ENCODE measurements around the gene METTL15. TPM values are rescaled to one million over a fixed set of nuclear protein-coding genes. Genes with fewer than 3 reads are reported as not detected.

Gene METTL15, protein sequence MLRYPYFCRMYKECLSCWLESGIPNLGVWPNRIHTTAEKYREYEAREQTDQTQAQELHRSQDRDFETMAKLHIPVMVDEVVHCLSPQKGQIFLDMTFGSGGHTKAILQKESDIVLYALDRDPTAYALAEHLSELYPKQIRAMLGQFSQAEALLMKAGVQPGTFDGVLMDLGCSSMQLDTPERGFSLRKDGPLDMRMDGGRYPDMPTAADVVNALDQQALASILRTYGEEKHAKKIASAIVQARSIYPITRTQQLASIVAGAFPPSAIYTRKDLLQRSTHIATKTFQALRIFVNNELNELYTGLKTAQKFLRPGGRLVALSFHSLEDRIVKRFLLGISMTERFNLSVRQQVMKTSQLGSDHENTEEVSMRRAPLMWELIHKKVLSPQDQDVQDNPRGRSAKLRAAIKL
- 13.0 and 19.8 TPM in 2 replicates for total RNA-seq (2014; rRNA removed; shearing (Covaris generic))
- polyA plus RNA-seq (2016; fragmentation: Nextera tagmentation; extraction: Ambion mirVana), result 6.2 and 9.0 TPM in 2 replicates
- long read RNA-seq, full-length matches to known transcripts, result 2 of 9 reads
- long read RNA-seq, partial matches to known transcripts, result 4 of 9 reads
- long read RNA-seq, other reads (novel, unspliced or antisense), result 3 of 9 reads

DNA sequence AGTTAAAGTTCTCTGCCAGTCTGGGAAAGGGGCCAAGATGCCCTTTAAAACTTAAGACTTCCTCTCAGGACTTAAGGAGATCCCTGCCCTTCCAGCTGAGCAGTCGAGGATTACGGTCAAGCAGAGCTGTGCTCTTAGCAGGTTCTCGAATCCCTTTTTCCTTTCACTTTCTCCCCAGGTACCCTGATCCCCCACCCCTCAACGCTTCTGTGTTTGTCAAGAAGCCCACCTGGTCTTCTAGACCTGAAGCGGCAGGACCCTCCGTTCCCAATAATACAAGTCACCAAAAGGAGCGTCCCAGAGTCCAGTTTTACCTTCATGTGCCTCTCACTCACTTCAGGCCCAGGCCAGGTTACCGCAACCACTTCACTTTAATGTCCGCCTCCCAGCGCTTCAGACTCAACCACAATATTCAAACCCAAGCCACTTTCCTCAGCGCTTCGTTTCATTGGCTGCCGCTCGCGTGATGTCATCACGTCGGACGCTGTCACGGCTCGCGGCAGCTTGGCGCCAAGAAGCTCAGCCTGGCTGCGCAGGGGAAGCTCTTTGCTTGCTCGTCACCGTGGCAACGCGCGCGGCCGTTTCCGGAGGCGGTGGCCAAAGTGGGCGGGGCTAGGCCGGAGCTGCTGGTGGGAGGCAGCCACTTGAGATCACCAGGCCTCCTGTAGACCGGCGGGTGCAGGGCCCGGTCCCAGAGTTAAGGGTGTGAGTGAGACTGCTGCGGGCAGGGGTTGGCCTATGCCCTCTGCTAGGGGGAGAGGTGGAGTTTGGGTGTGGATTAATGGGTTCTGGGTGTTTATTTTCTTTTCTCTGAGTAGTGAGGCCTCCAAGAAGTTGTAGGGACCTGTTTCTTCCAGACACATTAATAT, at the start of gene METTL15, which contains the start of gene KIF18A:
METTL15 (plus strand) TSS at position 639 of the 869 bp plus-strand sequence. CDS start 4,947 bp downstream, outside the sequence.
KIF18A (minus strand) TSS at position 407 of the 869 bp plus-strand sequence. CDS start 10,209 bp downstream, outside the sequence.
- no peaks in the 10 kb centered on the region for H3K9me2 ChIP-seq (ENCODE audit: insufficient read depth)
- Mint-ChIP-seq H3K36me3 (ENCODE audit: low read depth) (no peaks in the 10 kb centered on the region), H3K9me3 (no peaks in the 10 kb centered on the region), H3K4me3 (peak within 1 kb of the TSS; percentile 99), H3K27ac (peak within 1 kb of the TSS; percentile 99), H3K4me1 (peaks cover 22% of the 10 kb centered on the region), H3K27me3 (ENCODE audit: insufficient read depth, low read depth, poor library complexity) (peaks cover 14% of the 10 kb centered on the region)
- peaks cover 84% of the 10 kb centered on the region for H3K79me2 ChIP-seq (replicated peaks; ENCODE audit: insufficient read depth)
- no peaks in the 10 kb centered on the region for H3K36me3 ChIP-seq (ENCODE audit: insufficient read depth)
- peaks cover 5% of the 10 kb centered on the region for H3K4me1 ChIP-seq (ENCODE audit: insufficient read depth)
- peak within 1 kb of the TSS; percentile 83 for H3K4me2 ChIP-seq
- ATAC-seq (peak; percentile 93), DNase-seq (ENCODE audit: low spot score) (peak; percentile 99)
- H2AFZ ChIP-seq, result peak within 1 kb of the TSS; percentile 34; the same call in 1 of the 2 replicates
- no peaks in the 10 kb centered on the region for H3K27me3 ChIP-seq (ENCODE audit: insufficient read depth)
- no peaks in the 10 kb centered on the region for H4K20me1 ChIP-seq (replicated peaks; ENCODE audit: insufficient read depth)
- H3K27ac ChIP-seq (ENCODE audit: low read depth), result peak within 1 kb of the TSS; percentile 79
- H3K4me3 ChIP-seq, result peak within 1 kb of the TSS; percentile 81
- no peaks in the 10 kb centered on the region for H3F3A ChIP-seq (replicated peaks; ENCODE audit: low read depth)
- TF ChIP-seq, protein P1, sequence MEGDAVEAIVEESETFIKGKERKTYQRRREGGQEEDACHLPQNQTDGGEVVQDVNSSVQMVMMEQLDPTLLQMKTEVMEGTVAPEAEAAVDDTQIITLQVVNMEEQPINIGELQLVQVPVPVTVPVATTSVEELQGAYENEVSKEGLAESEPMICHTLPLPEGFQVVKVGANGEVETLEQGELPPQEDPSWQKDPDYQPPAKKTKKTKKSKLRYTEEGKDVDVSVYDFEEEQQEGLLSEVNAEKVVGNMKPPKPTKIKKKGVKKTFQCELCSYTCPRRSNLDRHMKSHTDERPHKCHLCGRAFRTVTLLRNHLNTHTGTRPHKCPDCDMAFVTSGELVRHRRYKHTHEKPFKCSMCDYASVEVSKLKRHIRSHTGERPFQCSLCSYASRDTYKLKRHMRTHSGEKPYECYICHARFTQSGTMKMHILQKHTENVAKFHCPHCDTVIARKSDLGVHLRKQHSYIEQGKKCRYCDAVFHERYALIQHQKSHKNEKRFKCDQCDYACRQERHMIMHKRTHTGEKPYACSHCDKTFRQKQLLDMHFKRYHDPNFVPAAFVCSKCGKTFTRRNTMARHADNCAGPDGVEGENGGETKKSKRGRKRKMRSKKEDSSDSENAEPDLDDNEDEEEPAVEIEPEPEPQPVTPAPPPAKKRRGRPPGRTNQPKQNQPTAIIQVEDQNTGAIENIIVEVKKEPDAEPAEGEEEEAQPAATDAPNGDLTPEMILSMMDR (conservative IDR thresholded peaks at IDR 0.05; ENCODE audit: low read depth in 2 of 2), result no peak
- TF ChIP-seq EZH2 (IDR thresholded peaks at IDR 0.05; ENCODE audit: low read depth, unreplicated experiment) (no peak), ZNF114 (CRISPR knock-in tag; IDR thresholded peaks at IDR 0.05) (no peak), EZH2phosphoT487 (IDR thresholded peaks at IDR 0.05; ENCODE audit: unreplicated experiment) (no peak), POLR2AphosphoS5 (IDR thresholded peaks at IDR 0.05; ENCODE audit: low read depth) (peak; percentile 90), CREB1 (CRISPR knock-in tag; IDR thresholded peaks at IDR 0.05; ENCODE audit: low read depth) (peak; percentile 92), NANOG (IDR thresholded peaks at IDR 0.05; ENCODE audit: borderline replicate concordance) (no peak), ZNF331 (CRISPR knock-in tag; IDR thresholded peaks at IDR 0.05; ENCODE audit: low read depth) (no peak)
- TF ChIP-seq, protein P2, sequence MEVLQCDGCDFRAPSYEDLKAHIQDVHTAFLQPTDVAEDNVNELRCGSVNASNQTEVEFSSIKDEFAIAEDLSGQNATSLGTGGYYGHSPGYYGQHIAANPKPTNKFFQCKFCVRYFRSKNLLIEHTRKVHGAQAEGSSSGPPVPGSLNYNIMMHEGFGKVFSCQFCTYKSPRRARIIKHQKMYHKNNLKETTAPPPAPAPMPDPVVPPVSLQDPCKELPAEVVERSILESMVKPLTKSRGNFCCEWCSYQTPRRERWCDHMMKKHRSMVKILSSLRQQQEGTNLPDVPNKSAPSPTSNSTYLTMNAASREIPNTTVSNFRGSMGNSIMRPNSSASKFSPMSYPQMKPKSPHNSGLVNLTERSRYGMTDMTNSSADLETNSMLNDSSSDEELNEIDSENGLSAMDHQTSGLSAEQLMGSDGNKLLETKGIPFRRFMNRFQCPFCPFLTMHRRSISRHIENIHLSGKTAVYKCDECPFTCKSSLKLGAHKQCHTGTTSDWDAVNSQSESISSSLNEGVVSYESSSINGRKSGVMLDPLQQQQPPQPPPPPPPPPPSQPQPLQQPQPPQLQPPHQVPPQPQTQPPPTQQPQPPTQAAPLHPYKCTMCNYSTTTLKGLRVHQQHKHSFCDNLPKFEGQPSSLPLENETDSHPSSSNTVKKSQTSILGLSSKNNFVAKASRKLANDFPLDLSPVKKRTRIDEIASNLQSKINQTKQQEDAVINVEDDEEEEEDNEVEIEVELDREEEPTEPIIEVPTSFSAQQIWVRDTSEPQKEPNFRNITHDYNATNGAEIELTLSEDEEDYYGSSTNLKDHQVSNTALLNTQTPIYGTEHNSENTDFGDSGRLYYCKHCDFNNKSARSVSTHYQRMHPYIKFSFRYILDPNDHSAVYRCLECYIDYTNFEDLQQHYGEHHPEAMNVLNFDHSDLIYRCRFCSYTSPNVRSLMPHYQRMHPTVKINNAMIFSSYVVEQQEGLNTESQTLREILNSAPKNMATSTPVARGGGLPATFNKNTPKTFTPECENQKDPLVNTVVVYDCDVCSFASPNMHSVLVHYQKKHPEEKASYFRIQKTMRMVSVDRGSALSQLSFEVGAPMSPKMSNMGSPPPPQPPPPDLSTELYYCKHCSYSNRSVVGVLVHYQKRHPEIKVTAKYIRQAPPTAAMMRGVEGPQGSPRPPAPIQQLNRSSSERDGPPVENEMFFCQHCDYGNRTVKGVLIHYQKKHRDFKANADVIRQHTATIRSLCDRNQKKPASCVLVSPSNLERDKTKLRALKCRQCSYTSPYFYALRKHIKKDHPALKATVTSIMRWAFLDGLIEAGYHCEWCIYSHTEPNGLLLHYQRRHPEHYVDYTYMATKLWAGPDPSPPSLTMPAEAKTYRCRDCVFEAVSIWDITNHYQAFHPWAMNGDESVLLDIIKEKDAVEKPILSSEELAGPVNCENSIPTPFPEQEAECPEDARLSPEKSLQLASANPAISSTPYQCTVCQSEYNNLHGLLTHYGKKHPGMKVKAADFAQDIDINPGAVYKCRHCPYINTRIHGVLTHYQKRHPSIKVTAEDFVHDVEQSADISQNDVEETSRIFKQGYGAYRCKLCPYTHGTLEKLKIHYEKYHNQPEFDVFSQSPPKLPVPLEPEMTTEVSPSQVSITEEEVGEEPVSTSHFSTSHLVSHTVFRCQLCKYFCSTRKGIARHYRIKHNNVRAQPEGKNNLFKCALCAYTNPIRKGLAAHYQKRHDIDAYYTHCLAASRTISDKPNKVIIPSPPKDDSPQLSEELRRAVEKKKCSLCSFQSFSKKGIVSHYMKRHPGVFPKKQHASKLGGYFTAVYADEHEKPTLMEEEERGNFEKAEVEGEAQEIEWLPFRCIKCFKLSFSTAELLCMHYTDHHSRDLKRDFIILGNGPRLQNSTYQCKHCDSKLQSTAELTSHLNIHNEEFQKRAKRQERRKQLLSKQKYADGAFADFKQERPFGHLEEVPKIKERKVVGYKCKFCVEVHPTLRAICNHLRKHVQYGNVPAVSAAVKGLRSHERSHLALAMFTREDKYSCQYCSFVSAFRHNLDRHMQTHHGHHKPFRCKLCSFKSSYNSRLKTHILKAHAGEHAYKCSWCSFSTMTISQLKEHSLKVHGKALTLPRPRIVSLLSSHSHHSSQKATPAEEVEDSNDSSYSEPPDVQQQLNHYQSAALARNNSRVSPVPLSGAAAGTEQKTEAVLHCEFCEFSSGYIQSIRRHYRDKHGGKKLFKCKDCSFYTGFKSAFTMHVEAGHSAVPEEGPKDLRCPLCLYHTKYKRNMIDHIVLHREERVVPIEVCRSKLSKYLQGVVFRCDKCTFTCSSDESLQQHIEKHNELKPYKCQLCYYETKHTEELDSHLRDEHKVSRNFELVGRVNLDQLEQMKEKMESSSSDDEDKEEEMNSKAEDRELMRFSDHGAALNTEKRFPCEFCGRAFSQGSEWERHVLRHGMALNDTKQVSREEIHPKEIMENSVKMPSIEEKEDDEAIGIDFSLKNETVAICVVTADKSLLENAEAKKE (CRISPR knock-in tag; IDR thresholded peaks at IDR 0.05), result no peak
- TF ChIP-seq, protein P3, sequence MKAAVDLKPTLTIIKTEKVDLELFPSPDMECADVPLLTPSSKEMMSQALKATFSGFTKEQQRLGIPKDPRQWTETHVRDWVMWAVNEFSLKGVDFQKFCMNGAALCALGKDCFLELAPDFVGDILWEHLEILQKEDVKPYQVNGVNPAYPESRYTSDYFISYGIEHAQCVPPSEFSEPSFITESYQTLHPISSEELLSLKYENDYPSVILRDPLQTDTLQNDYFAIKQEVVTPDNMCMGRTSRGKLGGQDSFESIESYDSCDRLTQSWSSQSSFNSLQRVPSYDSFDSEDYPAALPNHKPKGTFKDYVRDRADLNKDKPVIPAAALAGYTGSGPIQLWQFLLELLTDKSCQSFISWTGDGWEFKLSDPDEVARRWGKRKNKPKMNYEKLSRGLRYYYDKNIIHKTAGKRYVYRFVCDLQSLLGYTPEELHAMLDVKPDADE (IDR thresholded peaks at IDR 0.05), result peak; percentile 60

Measured in GM23338 (cell line).